ENCODE measurements around the gene CDKAL1. TPM values are rescaled to one million over a fixed set of nuclear protein-coding genes. Genes with fewer than 3 reads are reported as not detected.

The CDKAL1 gene
- total RNA-seq, 2 donors from 2014 or later = 23.5 to 26.4 TPM

GRCh38 chr6:21079468-21080048, 545.3 kb downstream of the CDKAL1 start:
- no peaks in the 10 kb centered on the region for H3K27me3 ChIP-seq (ENCODE audit: control insufficient read depth, insufficient read depth, low read length, poor library complexity, severe bottlenecking)
- Mint-ChIP-seq H3K27ac (peak overlapping the region; percentile 49), H3K27me3 (ENCODE audit: insufficient read depth) (no peaks in the 10 kb centered on the region), H3K9me3 (peaks cover 5% of the 10 kb centered on the region), H3K4me3 (no peak overlapping the region), H3K4me1 (peaks cover 36% of the 10 kb centered on the region), H3K36me3 (ENCODE audit: low read depth) (peaks cover 9% of the 10 kb centered on the region)
- no peak overlapping the region for H3K27ac ChIP-seq (ENCODE audit: low read depth, low read length)
- no peak for TF ChIP-seq CTCF (conservative IDR thresholded peaks at IDR 0.05)
- H3K36me3 ChIP-seq (ENCODE audit: control insufficient read depth, insufficient read depth, low read length) = peaks cover 3% of the 10 kb centered on the region
- no peak overlapping the region for H3K4me3 ChIP-seq (ENCODE audit: low read length)
- peak; percentile 57 for DNase-seq
- H3K4me1 ChIP-seq (ENCODE audit: control insufficient read depth, insufficient read depth, low read length) = peaks cover 26% of the 10 kb centered on the region
- 80 to 93% methylated on average over 2 of the region's 2 CpGs for WGBS, 2 experiments (ENCODE audit: insufficient coverage in 1 of 2, insufficient read length in 1 of 2)
- H3K9ac ChIP-seq (ENCODE audit: extremely low read depth, low read length, poor library complexity, severe bottlenecking) = no peak overlapping the region
- H3K9me3 ChIP-seq (ENCODE audit: control insufficient read depth, low read length) = peaks cover 10% of the 10 kb centered on the region

GRCh38 chr6:21080221-21080620, 546.0 kb downstream of the CDKAL1 start:
- TF ChIP-seq CTCF (conservative IDR thresholded peaks at IDR 0.05) = no peak
- H3K4me1 Mint-ChIP-seq = peaks cover 36% of the 10 kb centered on the region
- Histone ChIP-seq H3K27me3 (ENCODE audit: control insufficient read depth, insufficient read depth, low read length, poor library complexity, severe bottlenecking) (no peaks in the 10 kb centered on the region), H3K4me3 (ENCODE audit: low read length) (no peak overlapping the region), H3K36me3 (ENCODE audit: control insufficient read depth, insufficient read depth, low read length) (peaks cover 3% of the 10 kb centered on the region), H3K4me1 (ENCODE audit: control insufficient read depth, insufficient read depth, low read length) (peaks cover 26% of the 10 kb centered on the region), H3K27ac (ENCODE audit: low read depth, low read length) (no peak overlapping the region), H3K9me3 (ENCODE audit: control insufficient read depth, low read length) (peaks cover 10% of the 10 kb centered on the region), H3K9ac (ENCODE audit: extremely low read depth, low read length, poor library complexity, severe bottlenecking) (no peak overlapping the region)
- no peak overlapping the region for H3K4me3 Mint-ChIP-seq
- H3K27me3 Mint-ChIP-seq (ENCODE audit: insufficient read depth) = no peaks in the 10 kb centered on the region
- DNase-seq = no peak
- 90 to 93% methylated on average over 3 of the region's 3 CpGs for WGBS, 2 experiments (ENCODE audit: insufficient coverage in 1 of 2, insufficient read length in 1 of 2)
- peaks cover 5% of the 10 kb centered on the region for H3K9me3 Mint-ChIP-seq
- peaks cover 9% of the 10 kb centered on the region for H3K36me3 Mint-ChIP-seq (ENCODE audit: low read depth)
- H3K27ac Mint-ChIP-seq = no peak overlapping the region

GRCh38 chr6:21082091-21082490, 547.8 kb downstream of the CDKAL1 start:
- Histone ChIP-seq H3K4me3 (ENCODE audit: low read length) (peak overlapping the region; percentile 54), H3K4me1 (ENCODE audit: control insufficient read depth, insufficient read depth, low read length) (peaks cover 26% of the 10 kb centered on the region), H3K27ac (ENCODE audit: low read depth, low read length) (no peak overlapping the region), H3K36me3 (ENCODE audit: control insufficient read depth, insufficient read depth, low read length) (peaks cover 3% of the 10 kb centered on the region), H3K9ac (ENCODE audit: extremely low read depth, low read length, poor library complexity, severe bottlenecking) (no peak overlapping the region), H3K27me3 (ENCODE audit: control insufficient read depth, insufficient read depth, low read length, poor library complexity, severe bottlenecking) (no peaks in the 10 kb centered on the region), H3K9me3 (ENCODE audit: control insufficient read depth, low read length) (peaks cover 9% of the 10 kb centered on the region)
- Mint-ChIP-seq H3K4me3 (no peak overlapping the region), H3K27ac (no peak overlapping the region), H3K9me3 (peaks cover 5% of the 10 kb centered on the region), H3K27me3 (ENCODE audit: insufficient read depth) (no peaks in the 10 kb centered on the region), H3K4me1 (peaks cover 40% of the 10 kb centered on the region), H3K36me3 (ENCODE audit: low read depth) (peaks cover 9% of the 10 kb centered on the region)
- no peak for DNase-seq
- no peak for TF ChIP-seq CTCF (conservative IDR thresholded peaks at IDR 0.05)

Data from endodermal cell (in vitro differentiated cells).